C4-2B (cell line): ENCODE results near the gene LCN2.

Source experiments
- CTCF ChIP-seq: fragments of 450-650 bp; conservative IDR thresholded peaks from 2 replicates; pipeline ENCODE4 v1.5.1; 2017; ENCODE audit warnings: mild to moderate bottlenecking
- ZFX ChIP-seq: fragments of 450-650 bp; IDR thresholded peaks from 2 replicates; pipeline ENCODE4 v1.6.1; 2017

DNA sequence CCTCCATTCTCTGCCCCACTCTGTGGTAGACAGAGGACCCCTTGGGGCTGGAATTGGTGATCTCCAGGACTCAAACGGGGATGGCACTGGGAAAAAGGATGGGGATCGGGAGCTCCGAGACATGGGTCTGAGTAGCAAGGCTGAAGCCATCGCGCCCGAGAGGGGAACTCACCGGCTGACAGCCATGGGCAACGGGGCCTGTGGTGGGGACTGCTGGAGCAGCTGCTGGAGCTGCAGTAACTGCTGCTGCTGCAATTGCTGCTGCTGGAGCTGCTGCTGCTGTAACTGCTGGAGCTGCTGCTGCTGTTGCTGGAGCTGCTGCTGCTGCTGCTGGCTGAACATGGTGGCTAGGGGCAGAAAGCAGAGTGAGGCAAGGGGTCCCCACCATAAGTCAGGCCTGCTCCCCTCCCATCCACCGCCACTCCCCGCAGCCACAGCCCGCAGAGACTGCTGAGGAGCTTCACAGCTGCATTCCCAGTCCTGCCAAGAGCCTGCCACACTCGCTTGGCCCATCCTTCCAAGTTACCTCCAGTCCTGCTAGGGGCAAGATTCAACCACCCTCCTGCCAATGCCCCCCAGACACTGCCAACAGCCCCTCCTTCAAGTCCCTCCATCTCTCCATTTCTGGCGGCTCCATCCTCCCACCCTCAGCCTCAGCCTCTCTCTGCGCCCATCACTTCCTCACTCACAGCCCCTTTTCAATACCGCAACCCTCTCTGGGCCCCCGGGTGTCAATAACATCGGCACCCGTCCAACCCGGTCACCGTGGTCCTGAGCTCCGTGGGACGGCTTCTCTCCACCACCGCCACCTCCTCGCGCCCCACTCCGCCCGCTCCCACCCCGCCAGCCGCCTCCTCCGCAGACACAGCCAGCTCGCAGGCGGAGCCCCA lies 41.5 kb downstream of the LCN2 start:
- TF ChIP-seq CTCF = no peak
- no peak for TF ChIP-seq ZFX
